ENCODE measurements around the gene SLC29A4. TPM values are rescaled to one million over a fixed set of nuclear protein-coding genes. Genes with fewer than 3 reads are reported as not detected.

Gene SLC29A4
- total and polyA plus RNA-seq, 2 of the 8 experiments (the other 6 are each of a cell fraction or from before 2014, with no cell fraction given), result 6.9 to 15.1 TPM

GRCh38 chr7:5237286-5237685 lies 45.5 kb upstream of the SLC29A4 start:
- Histone ChIP-seq H3K23ac (ENCODE audit: insufficient read length) (no peak overlapping the region), H4K91ac (replicated peaks; ENCODE audit: insufficient read length, low read length) (no peak overlapping the region), H3K4me2 (ENCODE audit: insufficient read depth in 1 of 2, low read depth in 2 of 2, low read length in 2 of 2) (no peak overlapping the region), H3K79me2 (ENCODE audit: control insufficient read depth in 1 of 2, insufficient read depth in 2 of 2, low read length in 2 of 2) (no peaks in the 10 kb centered on the region), H3K56ac (replicated peaks; ENCODE audit: insufficient read length, low read depth, low read length) (no peak overlapping the region), H2AK5ac (ENCODE audit: low read depth, low read length) (0 out of 2 replicates have a peak overlapping the region, but pooled peaks have one; percentile 53), H3K4me1 (replicated peaks in 1 of 4; ENCODE audit: control insufficient read depth in 3 of 4, insufficient read depth in 4 of 4, low read length in 3 of 4) (peaks cover 0 to 4% (median 1%) of the 10 kb centered on the region in 4 experiments; a peak in 2 of 7 replicates), H2BK20ac (ENCODE audit: low read length) (no peak overlapping the region), H2BK5ac (ENCODE audit: low read depth, low read length) (no peak overlapping the region), H3K9me3 (ENCODE audit: insufficient read depth in 2 of 2, low read depth in 1 of 2, low read length in 1 of 2) (no peaks in the 10 kb centered on the region), H3K27me3 (replicated peaks in 1 of 4; ENCODE audit: control insufficient read depth in 3 of 4, extremely low read depth in 1 of 4, insufficient read depth in 3 of 4, low read length in 3 of 4) (peaks cover 0 to 9% (median 0%) of the 10 kb centered on the region in 4 experiments; a peak in 3 of 7 replicates), H4K8ac (ENCODE audit: extremely low read depth, insufficient read depth, low read length) (no peak overlapping the region), H2BK15ac (ENCODE audit: low read length) (peak overlapping the region; percentile 29; the same call in 1 of the 2 replicates), H2BK12ac (ENCODE audit: low read depth, low read length) (no peak overlapping the region), H3K4ac (replicated peaks; ENCODE audit: insufficient read length, low read depth, low read length) (no peak overlapping the region), H3K23me2 (ENCODE audit: low read depth, low read length) (peaks cover 5% of the 10 kb centered on the region; the same call in 1 of the 2 replicates), H4K5ac (ENCODE audit: insufficient read length, low read depth, low read length) (no peak overlapping the region), H4K20me1 (replicated peaks in 1 of 2; ENCODE audit: control insufficient read depth in 1 of 2, insufficient read depth in 2 of 2, low read length in 2 of 2) (peaks cover 0 to 1% of the 10 kb centered on the region in 2 experiments), H3K18ac (ENCODE audit: extremely low read depth, low read length) (no peak overlapping the region), H2AFZ (ENCODE audit: low read length) (no peak overlapping the region), H3K9ac (replicated peaks in 1 of 4; ENCODE audit: extremely low read depth in 1 of 4, low read depth in 3 of 4, low read length in 3 of 4) (no peak overlapping the region), H3K27ac (ENCODE audit: low read depth, low read length) (no peak overlapping the region), H3K14ac (ENCODE audit: insufficient read length) (no peak overlapping the region), H3K79me1 (ENCODE audit: low read depth, low read length) (no peaks in the 10 kb centered on the region), H2BK120ac (replicated peaks; ENCODE audit: low read depth, low read length) (no peak overlapping the region), H3K36me3 (ENCODE audit: control insufficient read depth in 2 of 4, insufficient read depth in 4 of 4, low read length in 3 of 4) (peaks cover 0 to 2% (median under 1%) of the 10 kb centered on the region in 4 experiments; a peak in 2 of 8 replicates), H3K4me3 (ENCODE audit: extremely low read depth in 1 of 4, insufficient read depth in 2 of 4, low read depth in 3 of 4, low read length in 4 of 4) (no peak overlapping the region)
- DNase-seq (ENCODE audit: low read depth in 1 of 2, low spot score in 2 of 2), result no peak
- TF ChIP-seq KDM1A (IDR thresholded peaks at IDR 0.05; ENCODE audit: borderline replicate concordance, low read length) (no peak), HDAC6 (IDR thresholded peaks at IDR 0.05; ENCODE audit: low read depth, low read length) (no peak), ASH2L (IDR thresholded peaks at IDR 0.05; ENCODE audit: low read length) (no peak), MAFK (IDR thresholded peaks at IDR 0.05; ENCODE audit: low read depth, low read length) (peak; percentile 53; the same call in 1 of the 2 replicates)
- POLR2A ChIA-PET (ENCODE audit: partially characterized antibody), result interaction anchor here (0.7 kb wide), 2 partner anchors 178 to 238 kb away, joined by 3 read pairs; no protein-coding TSS in a partner anchor
- no peak for FAIRE-seq
- CTCF ChIA-PET (ENCODE audit: partially characterized antibody), result interaction anchor here (0.7 to 1.5 kb wide), 4 partner anchors 34 to 336 kb away, joined by 3 to 6 read pairs (median 4); no protein-coding TSS in a partner anchor
- WGBS, 2 experiments (ENCODE audit: extremely low coverage in 1 of 2, insufficient coverage in 1 of 2, insufficient read length in 1 of 2, insufficient replicate concordance in 2 of 2, low coverage in 1 of 2, low lambda C conversion rate in 2 of 2, missing lambda C conversion rate in 1 of 2), result 93% methylated on average over 21 of the region's 21 CpGs; no CpG with 5 or more reads in 1 of the 2 experiments
